Measurements from ENCODE around the gene PLPPR4. TPM values are rescaled to one million over a fixed set of nuclear protein-coding genes. Genes with fewer than 3 reads are reported as not detected.

Gene PLPPR4
- total RNA-seq, 4 donors from 2014 or later, result 0.63 to 1.2 (median 0.79) TPM

DNA sequence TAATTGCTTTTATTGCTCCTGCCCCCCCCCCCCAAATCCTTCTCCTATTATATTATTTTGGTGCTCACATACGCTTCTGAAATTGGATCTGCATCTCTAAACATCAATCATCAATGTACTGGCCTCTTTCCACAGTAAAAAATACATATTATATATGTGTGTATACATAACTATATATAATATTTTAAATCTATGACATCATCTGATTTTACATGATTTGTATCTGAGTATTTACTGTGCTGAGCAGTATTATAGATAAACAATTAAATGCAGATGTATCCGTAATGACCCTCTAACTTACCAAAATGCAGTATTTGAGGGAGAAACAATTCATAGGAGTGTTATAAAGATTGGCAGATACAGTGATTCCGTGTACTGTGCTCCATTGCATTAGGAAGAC is 832 bp downstream of the PLPPR4 start:
- DNase-seq, result no peak
- H3K4me3 ChIP-seq (replicated peaks in 1 of 3), result no peak overlapping the region
- no peaks in the 10 kb centered on the region for H3K36me3 ChIP-seq
- H3K9me3 ChIP-seq, result no peaks in the 10 kb centered on the region
- no peak overlapping the region for H3K27ac ChIP-seq
- TF ChIP-seq, protein P1, sequence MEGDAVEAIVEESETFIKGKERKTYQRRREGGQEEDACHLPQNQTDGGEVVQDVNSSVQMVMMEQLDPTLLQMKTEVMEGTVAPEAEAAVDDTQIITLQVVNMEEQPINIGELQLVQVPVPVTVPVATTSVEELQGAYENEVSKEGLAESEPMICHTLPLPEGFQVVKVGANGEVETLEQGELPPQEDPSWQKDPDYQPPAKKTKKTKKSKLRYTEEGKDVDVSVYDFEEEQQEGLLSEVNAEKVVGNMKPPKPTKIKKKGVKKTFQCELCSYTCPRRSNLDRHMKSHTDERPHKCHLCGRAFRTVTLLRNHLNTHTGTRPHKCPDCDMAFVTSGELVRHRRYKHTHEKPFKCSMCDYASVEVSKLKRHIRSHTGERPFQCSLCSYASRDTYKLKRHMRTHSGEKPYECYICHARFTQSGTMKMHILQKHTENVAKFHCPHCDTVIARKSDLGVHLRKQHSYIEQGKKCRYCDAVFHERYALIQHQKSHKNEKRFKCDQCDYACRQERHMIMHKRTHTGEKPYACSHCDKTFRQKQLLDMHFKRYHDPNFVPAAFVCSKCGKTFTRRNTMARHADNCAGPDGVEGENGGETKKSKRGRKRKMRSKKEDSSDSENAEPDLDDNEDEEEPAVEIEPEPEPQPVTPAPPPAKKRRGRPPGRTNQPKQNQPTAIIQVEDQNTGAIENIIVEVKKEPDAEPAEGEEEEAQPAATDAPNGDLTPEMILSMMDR (IDR thresholded peaks at IDR 0.05), result no peak
- no peak for TF ChIP-seq POLR2A (IDR thresholded peaks at IDR 0.05)
- intact Hi-C loops (cut with DNase I), result no loop called here
- peaks cover 4% of the 10 kb centered on the region in 2 donors for H3K4me1 ChIP-seq
- H3K27me3 ChIP-seq, result no peaks in the 10 kb centered on the region
- 71 to 72% methylated on average over 3 of the region's 3 CpGs for whole genome bisulfite sequencing, 2 donors

DNA sequence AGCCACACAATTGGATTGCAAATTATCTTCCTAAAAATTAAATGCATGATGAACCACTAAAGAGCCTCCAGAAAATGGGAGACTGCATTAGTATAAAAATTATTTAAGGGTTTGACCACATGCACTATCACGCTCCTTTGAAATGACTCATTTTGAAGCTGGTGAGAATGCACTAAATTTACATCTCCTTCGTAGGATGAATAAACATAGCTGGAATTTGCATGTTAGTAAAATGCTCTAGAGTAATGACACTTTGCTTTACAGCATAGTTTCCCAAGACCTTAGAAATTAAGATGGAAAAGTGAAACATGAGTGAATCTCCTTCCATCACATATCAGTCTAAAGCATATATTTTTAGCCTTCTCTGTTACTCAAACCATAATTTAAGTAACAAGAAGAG is 2.4 kb downstream of the PLPPR4 start:
- intact Hi-C loops (cut with DNase I), result no loop called here
- WGBS, 2 donors, result 78 to 87% methylated on average over 2 of the region's 2 CpGs
- Histone ChIP-seq H3K4me3 (replicated peaks in 1 of 3) (no peak overlapping the region), H3K9me3 (no peaks in the 10 kb centered on the region), H3K27ac (no peak overlapping the region), H3K4me1 (peaks cover 4% of the 10 kb centered on the region in 2 donors), H3K27me3 (no peaks in the 10 kb centered on the region), H3K36me3 (no peaks in the 10 kb centered on the region)
- TF ChIP-seq, protein P1 (IDR thresholded peaks at IDR 0.05), result no peak
- no peak for TF ChIP-seq POLR2A (IDR thresholded peaks at IDR 0.05)
- DNase-seq, result no peak

GRCh38 chr1:99268021-99268420 is 3.7 kb downstream of the PLPPR4 start:
- no peaks in the 10 kb centered on the region for H3K27me3 ChIP-seq
- TF ChIP-seq POLR2A (IDR thresholded peaks at IDR 0.05), result no peak
- TF ChIP-seq, protein P1 (IDR thresholded peaks at IDR 0.05), result no peak
- H3K4me3 ChIP-seq (replicated peaks in 1 of 3), result no peak overlapping the region
- no peaks in the 10 kb centered on the region for H3K9me3 ChIP-seq
- WGBS, 2 donors, result 90 to 94% methylated on average over 1 of the region's 1 CpG
- intact Hi-C loops (cut with DNase I), result no loop called here
- H3K27ac ChIP-seq, result no peak overlapping the region
- H3K36me3 ChIP-seq, result no peaks in the 10 kb centered on the region
- no peak for DNase-seq
- H3K4me1 ChIP-seq, result peaks cover 4% of the 10 kb centered on the region in 2 donors

DNA sequence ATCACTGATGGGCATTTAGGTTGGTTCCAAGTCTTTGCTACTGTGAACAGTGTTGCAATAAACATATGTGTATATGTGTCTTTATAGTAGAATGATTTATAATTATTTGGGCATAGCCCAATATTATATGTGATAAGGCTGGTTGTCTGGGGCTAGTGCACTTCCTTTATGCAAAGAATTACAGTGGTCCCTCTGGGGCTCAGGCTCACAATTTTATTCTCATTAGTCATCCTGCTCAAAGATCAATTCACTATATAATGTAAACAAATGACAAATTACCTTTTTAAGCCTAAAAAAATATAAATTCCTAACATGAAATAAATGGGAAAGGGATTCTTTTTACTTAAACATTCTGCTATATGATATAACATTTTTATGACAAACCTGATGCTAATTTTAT is 5.0 kb downstream of the PLPPR4 start:
- Histone ChIP-seq H3K36me3 (no peaks in the 10 kb centered on the region), H3K9me3 (no peaks in the 10 kb centered on the region), H3K4me1 (peaks cover 4% of the 10 kb centered on the region in 2 donors), H3K4me3 (replicated peaks in 1 of 3) (no peak overlapping the region), H3K27me3 (no peaks in the 10 kb centered on the region), H3K27ac (no peak overlapping the region)
- TF ChIP-seq POLR2A (IDR thresholded peaks at IDR 0.05), result no peak
- intact Hi-C loops (cut with DNase I), result no loop called here
- no peak for DNase-seq

GRCh38 chr1:99270646-99271045 is 6.4 kb downstream of the PLPPR4 start:
- Histone ChIP-seq H3K4me3 (replicated peaks in 1 of 3) (no peak overlapping the region), H3K27me3 (no peaks in the 10 kb centered on the region), H3K36me3 (no peaks in the 10 kb centered on the region), H3K27ac (no peak overlapping the region), H3K4me1 (no peaks in the 10 kb centered on the region), H3K9me3 (no peaks in the 10 kb centered on the region)
- TF ChIP-seq, protein P1 (IDR thresholded peaks at IDR 0.05), result no peak
- TF ChIP-seq POLR2A (IDR thresholded peaks at IDR 0.05), result no peak
- DNase-seq, result no peak
- intact Hi-C loops (cut with DNase I), result no loop called here
- 77 to 81% methylated on average over 1 of the region's 1 CpG for WGBS, 2 donors

DNA sequence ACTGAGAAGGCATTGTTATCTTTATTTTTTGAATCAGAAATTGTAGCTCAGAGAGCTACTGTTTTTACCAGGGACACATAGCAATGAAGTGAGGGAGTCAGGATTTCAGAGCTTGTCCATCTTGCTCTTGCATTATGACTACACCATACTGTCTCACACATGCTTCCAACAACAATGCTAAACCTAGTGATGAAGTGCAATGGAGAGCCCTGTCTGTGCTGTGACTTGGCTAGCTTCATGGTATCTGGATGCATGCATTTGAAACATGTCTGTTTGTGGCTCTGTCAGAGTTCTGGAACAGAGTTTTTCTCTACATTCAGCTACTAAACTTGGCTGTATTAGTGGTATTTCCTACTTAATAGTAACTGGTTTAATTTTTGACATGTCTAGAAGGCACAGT is 7.0 kb downstream of the PLPPR4 start:
- intact Hi-C loops (cut with DNase I), result no loop called here
- Histone ChIP-seq H3K27ac (no peak overlapping the region), H3K4me3 (replicated peaks in 1 of 3) (no peak overlapping the region), H3K9me3 (no peaks in the 10 kb centered on the region), H3K27me3 (no peaks in the 10 kb centered on the region), H3K36me3 (no peaks in the 10 kb centered on the region), H3K4me1 (no peaks in the 10 kb centered on the region)
- TF ChIP-seq, protein P1 (IDR thresholded peaks at IDR 0.05), result no peak
- no peak for TF ChIP-seq POLR2A (IDR thresholded peaks at IDR 0.05)
- DNase-seq, result no peak

Data from thyroid gland (tissue), 4 donors.